ENCODE results near the gene GFOD1. TPM values are rescaled to one million over a fixed set of nuclear protein-coding genes. Genes with fewer than 3 reads are reported as not detected.
A peak's percentile ranks its signal among the peaks of the same experiment; 100 is the strongest.

The GFOD1 gene
- total and polyA plus RNA-seq, 8 donors = 5.7 to 19.6 (median 8.2) TPM

DNA sequence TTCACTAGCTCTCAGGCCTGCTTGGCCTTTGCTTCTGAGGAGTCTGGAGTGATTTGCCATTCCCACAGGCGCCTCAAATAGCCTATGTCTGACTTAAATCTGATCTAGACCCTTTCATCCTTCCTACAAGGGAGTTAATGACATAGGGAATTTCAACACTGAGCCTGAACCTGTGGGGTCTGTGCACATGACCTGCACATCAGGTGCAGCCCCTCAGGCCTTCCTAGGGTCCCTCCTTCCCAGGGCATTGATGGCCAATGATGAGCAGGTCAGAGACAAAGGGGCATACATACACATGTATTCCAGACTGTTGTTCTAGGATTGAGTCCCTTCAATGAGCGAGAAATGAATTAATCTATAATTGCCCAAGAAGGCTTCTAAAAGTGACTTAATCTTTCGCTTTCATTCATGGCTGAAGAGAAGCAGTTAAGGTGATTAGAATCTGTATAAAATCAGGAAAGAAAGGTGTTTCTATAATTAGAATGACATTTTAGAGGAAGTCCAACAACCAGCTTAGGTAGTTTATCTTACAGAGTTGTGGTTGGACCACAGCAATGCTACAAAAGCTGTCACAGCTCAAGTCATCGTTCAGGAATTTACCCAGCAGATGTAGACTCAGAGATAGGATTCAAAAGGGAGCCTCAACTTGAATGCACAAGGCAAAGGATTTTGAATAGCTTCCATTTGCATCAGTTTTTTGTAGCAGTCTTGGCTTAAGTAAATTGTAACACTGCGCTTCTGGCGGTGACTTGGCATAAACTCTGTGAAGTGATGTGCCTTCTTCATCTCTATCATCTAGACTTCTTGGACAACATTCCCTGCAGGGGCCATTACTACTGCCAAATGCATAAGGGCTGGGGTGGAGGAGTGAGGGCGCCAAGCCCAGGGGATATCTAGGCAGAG lies 132.1 kb downstream of the GFOD1 start:
- TF ChIP-seq, protein P1, sequence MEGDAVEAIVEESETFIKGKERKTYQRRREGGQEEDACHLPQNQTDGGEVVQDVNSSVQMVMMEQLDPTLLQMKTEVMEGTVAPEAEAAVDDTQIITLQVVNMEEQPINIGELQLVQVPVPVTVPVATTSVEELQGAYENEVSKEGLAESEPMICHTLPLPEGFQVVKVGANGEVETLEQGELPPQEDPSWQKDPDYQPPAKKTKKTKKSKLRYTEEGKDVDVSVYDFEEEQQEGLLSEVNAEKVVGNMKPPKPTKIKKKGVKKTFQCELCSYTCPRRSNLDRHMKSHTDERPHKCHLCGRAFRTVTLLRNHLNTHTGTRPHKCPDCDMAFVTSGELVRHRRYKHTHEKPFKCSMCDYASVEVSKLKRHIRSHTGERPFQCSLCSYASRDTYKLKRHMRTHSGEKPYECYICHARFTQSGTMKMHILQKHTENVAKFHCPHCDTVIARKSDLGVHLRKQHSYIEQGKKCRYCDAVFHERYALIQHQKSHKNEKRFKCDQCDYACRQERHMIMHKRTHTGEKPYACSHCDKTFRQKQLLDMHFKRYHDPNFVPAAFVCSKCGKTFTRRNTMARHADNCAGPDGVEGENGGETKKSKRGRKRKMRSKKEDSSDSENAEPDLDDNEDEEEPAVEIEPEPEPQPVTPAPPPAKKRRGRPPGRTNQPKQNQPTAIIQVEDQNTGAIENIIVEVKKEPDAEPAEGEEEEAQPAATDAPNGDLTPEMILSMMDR (IDR thresholded peaks at IDR 0.05) = no peak
- peak overlapping the region; percentile 36 to 51 for H3K27ac ChIP-seq
- H3K27me3 ChIP-seq = no peaks in the 10 kb centered on the region
- ATAC-seq (peak; percentile 69), DNase-seq (peak in 1 of 4 donors; percentile 25)
- intact Hi-C loops (cut with DNase I) = no loop called here
- H3K9me3 ChIP-seq = no peaks in the 10 kb centered on the region
- H3K36me3 ChIP-seq = no peaks in the 10 kb centered on the region
- H3K4me1 ChIP-seq = peaks cover 19 to 23% of the 10 kb centered on the region in 2 donors
- H3K4me3 ChIP-seq = no peak overlapping the region

DNA sequence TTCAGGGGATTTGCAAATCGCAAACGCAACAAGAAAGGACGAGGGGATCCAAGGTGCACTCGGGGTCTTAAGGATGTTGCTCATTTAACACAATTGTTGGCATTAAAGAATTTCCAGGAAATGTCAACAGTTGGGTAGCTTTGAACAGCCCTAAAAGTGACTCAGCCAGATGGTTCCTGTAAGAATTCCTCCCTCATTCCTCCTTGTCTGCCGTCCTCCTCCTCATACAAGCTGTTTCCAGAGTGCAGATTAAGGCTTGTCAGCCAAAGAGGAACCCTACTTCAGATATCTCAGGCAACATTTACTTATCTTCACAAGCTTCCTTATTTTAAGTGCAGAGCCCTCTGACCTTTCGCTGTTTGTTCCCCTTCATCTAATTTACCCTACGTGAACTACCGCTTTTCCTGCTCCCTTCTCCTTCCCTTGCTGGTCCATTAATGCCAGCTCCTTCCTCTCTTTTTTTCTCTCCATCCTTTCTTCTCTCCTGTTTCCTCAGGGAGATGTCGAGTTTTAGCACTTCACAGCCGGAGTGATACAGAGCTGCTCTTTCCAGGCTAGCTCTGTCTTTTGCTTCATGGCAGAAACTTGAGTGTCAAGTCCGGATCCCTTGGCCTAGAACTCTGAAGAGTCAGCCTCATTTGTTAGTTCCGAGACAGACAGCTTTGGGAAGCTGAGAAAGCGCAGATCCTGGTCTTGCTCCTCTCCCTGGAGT lies 132.9 kb downstream of the GFOD1 start:
- TF ChIP-seq, protein P1 (IDR thresholded peaks at IDR 0.05) = no peak
- Histone ChIP-seq H3K4me3 (no peak overlapping the region), H3K9me3 (no peaks in the 10 kb centered on the region), H3K27ac (peak overlapping the region; percentile 36 to 51), H3K27me3 (no peaks in the 10 kb centered on the region), H3K4me1 (peaks cover 19 to 23% of the 10 kb centered on the region in 2 donors), H3K36me3 (no peaks in the 10 kb centered on the region)
- ATAC-seq = peak; percentile 45
- intact Hi-C loops (cut with DNase I) = no loop called here
- no peak for DNase-seq

DNA sequence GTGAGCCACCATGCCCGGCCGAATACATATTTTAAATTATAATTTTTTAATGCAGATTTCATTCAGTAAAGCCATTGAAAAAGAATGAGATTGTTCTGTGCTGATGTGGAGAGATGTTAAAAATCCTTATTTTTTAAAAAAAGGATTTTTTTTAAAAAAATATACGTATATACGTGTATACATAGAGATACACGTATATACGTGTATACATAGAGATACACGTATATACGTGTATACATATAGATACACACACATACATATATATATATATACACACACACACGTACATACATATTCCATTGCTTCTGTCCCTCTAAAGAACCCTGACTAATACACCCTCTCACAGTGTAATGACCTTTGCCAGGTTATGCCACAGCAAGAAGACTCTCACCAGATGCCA lies 135.2 kb downstream of the GFOD1 start:
- intact Hi-C loops (cut with DNase I) = no loop called here
- TF ChIP-seq, protein P1 (IDR thresholded peaks at IDR 0.05) = no peak
- Histone ChIP-seq H3K36me3 (no peaks in the 10 kb centered on the region), H3K4me1 (peaks cover 19 to 23% of the 10 kb centered on the region in 2 donors), H3K27ac (no peak overlapping the region), H3K9me3 (no peaks in the 10 kb centered on the region), H3K4me3 (no peak overlapping the region), H3K27me3 (no peaks in the 10 kb centered on the region)
- ATAC-seq (no peak), DNase-seq (no peak)

DNA sequence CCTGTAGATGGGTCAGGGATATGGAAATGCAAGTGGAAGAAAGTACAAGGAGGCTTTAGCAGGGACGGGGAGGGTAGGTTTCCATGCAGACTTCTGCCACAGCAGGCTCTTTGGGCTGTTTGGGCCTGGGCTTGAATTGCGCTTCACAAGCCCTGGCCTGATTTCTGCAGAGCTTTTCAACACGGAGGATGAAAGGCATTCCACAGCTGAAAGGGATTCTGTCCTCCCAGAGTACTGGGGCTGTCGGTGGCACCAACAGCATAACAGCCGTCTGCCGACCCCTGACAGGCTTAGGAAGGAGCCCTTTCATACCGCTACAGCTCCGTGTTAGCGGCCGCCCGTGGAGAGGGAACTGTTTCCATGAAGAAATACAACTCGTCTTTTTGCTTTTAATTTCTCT lies 136.1 kb downstream of the GFOD1 start:
- H3K27me3 ChIP-seq = no peaks in the 10 kb centered on the region
- ATAC-seq = no peak
- H3K36me3 ChIP-seq = no peaks in the 10 kb centered on the region
- intact Hi-C loops (cut with DNase I) = no loop called here
- H3K9me3 ChIP-seq = no peaks in the 10 kb centered on the region
- TF ChIP-seq, protein P1 (IDR thresholded peaks at IDR 0.05) = no peak
- H3K4me3 ChIP-seq = no peak overlapping the region
- no peak for DNase-seq
- peaks cover 19 to 23% of the 10 kb centered on the region in 2 donors for H3K4me1 ChIP-seq
- no peak overlapping the region for H3K27ac ChIP-seq
